SK-N-SH (cell line): ENCODE measurements around the gene IFT52. TPM values are rescaled to one million over a fixed set of nuclear protein-coding genes. Genes with fewer than 3 reads are reported as not detected.
"Not testable (repeated sequence)": the region's sequence is repeated elsewhere in the genome, so short reads cannot be mapped to it uniquely, and the experiment has no call there.

Experiments
- CTCF ChIA-PET: fragments of 300-600, 350-600 bp; formaldehyde crosslinking; extraction: SDS; loops from one replicate; lab custom pipeline; 2021; lab: Yijun Ruan, JAX
- POLR2A ChIA-PET: fragments of 350-600 bp; sonication (Branson Sonifier 250); formaldehyde crosslinking; extraction: SDS; loops from one replicate; lab custom pipeline; 2020; ENCODE audit warnings: antibody characterized with exemption, inconsistent platforms; lab: Yijun Ruan, JAX
- DNase-seq: peaks from one replicate; pipeline ENCODE4 v3.0.0; 2012
- H2AFZ ChIP-seq: fragments of 200-600 bp; sonication (generic); 2 replicates; pipeline ENCODE4 v1.8.1; 2016; ENCODE audit warnings: antibody characterized with exemption, mild to moderate bottlenecking, low read depth
- H3F3A ChIP-seq: fragments of 200-600 bp; sonication (generic); replicated peaks from 2 replicates; pipeline ENCODE3; 2016; ENCODE audit warnings: antibody characterized with exemption, mild to moderate bottlenecking; ENCODE audit not compliant: insufficient read depth
- H3K27ac ChIP-seq, 2 experiments: fragments of 200-500 bp in 1 of 2; fragments of 200-600 bp in 1 of 2; sonication (Bioruptor generic) in 1 of 2; sonication (generic), shearing (Covaris generic) in 1 of 2; 2 replicates each; pipeline versions ENCODE4 v1.5.1 to v1.6.1; 2014 to 2016; ENCODE audit warnings: low read depth in 2 of 2, inconsistent platforms in 1 of 2, low read length in 1 of 2, mild to moderate bottlenecking in 1 of 2, mixed read lengths in 1 of 2
- H3K27me3 ChIP-seq: fragments of 200-600 bp; sonication (generic), shearing (Covaris generic); 2 replicates; pipeline ENCODE4 v1.6.1; 2016; ENCODE audit warnings: mixed run types; ENCODE audit not compliant: insufficient read depth
- H3K36me3 ChIP-seq, 2 experiments: fragments of 200-500 bp in 1 of 2; fragments of 200-600 bp in 1 of 2; sonication (Bioruptor generic) in 1 of 2; sonication (generic) in 1 of 2; replicated peaks in 1 of 2; 2 replicates each; pipeline versions ENCODE3 to v1.5.1; 2014 to 2016; ENCODE audit warnings: low read length in 1 of 2, mild to moderate bottlenecking in 1 of 2; ENCODE audit not compliant: insufficient read depth in 2 of 2, control insufficient read depth in 1 of 2
- H3K4me1 ChIP-seq, 2 experiments: fragments of 200-500 bp in 1 of 2; fragments of 200-600 bp in 1 of 2; sonication (Bioruptor generic) in 1 of 2; sonication (generic), shearing (Covaris generic) in 1 of 2; 2 replicates each; pipeline versions ENCODE4 v1.5.1 to v1.6.1; 2014 to 2016; ENCODE audit warnings: low read depth in 1 of 2, low read length in 1 of 2, mixed run types in 1 of 2; ENCODE audit not compliant: insufficient read depth in 2 of 2, control insufficient read depth in 1 of 2
- H3K4me2 ChIP-seq: fragments of 200-600 bp; sonication (generic), shearing (Covaris generic); 2 replicates; pipeline ENCODE4 v1.6.1; 2017; ENCODE audit warnings: mixed run types
- H3K4me3 ChIP-seq, 2 experiments: fragments of 200-500 bp in 1 of 2; fragments of 200-600 bp in 1 of 2; sonication (Bioruptor generic) in 1 of 2; sonication (generic), shearing (Covaris generic) in 1 of 2; 2 replicates each; pipeline versions ENCODE4 v1.5.1 to v1.8.1; 2014 to 2016; ENCODE audit warnings: low read depth in 2 of 2, inconsistent platforms in 1 of 2, low read length in 1 of 2, mild to moderate bottlenecking in 1 of 2, mixed read lengths in 1 of 2, moderate library complexity in 1 of 2
- H3K79me2 ChIP-seq: fragments of 200-600 bp; sonication (generic); 2 replicates; pipeline ENCODE4 v1.8.1; 2017; ENCODE audit warnings: mild to moderate bottlenecking; ENCODE audit not compliant: insufficient read depth
- H3K9ac ChIP-seq: fragments of 200-600 bp; sonication (generic); 2 replicates; pipeline ENCODE4 v1.6.1; 2017; ENCODE audit warnings: mixed run types
- H3K9me2 ChIP-seq: fragments of 200-600 bp; sonication (generic); 2 replicates; pipeline ENCODE4 v1.6.1; 2017; ENCODE audit warnings: mixed run types
- H3K9me3 ChIP-seq: fragments of 200-600 bp; sonication (generic); 2 replicates; pipeline ENCODE4 v1.6.1; 2017; ENCODE audit warnings: mixed run types, mild to moderate bottlenecking, moderate library complexity
- H4K20me1 ChIP-seq: fragments of 200-600 bp; sonication (generic); 2 replicates; pipeline ENCODE4 v1.6.1; 2017; ENCODE audit warnings: mild to moderate bottlenecking, mixed run types; ENCODE audit not compliant: insufficient read depth
- GABPA ChIP-seq: IDR thresholded peaks from 2 replicates; pipeline ENCODE4 v1.4.0; 2012; ENCODE audit warnings: low read depth, mild to moderate bottlenecking
- RFX5 ChIP-seq: IDR thresholded peaks from 2 replicates; pipeline ENCODE4 v1.6.1; 2012; ENCODE audit warnings: mild to moderate bottlenecking, improper control_type of control experiment, low read length
- WGBS: methylation state at CpG from one replicate; pipeline ENCODE4 v1.1.6; 2017; ENCODE audit warnings: low lambda C conversion rate; 5-methylcytosine and 5-hydroxymethylcytosine counted together
- polyA plus RNA-seq, 3 experiments: library from polyadenylated mRNA; depleted of rRNA; stranded (reverse); fragments of >200 nt; gene quantifications; 2 replicates each; pipeline ENCODE4 v1.2.3, GENCODE V29; 2012
- TF ChIP-seq, protein P1 (sequence below): IDR thresholded peaks from 2 replicates; pipeline ENCODE4 v1.6.1; 2012; ENCODE audit warnings: mild to moderate bottlenecking, low read depth, low read length, moderate library complexity
- TF ChIP-seq, protein P2 (sequence below): fragments of 150-350 bp; IDR thresholded peaks from 2 replicates; pipeline ENCODE4 v1.6.1; 2017; ENCODE audit warnings: antibody characterized with exemption, low read length, low read depth, borderline replicate concordance
- TF ChIP-seq, protein P3 (sequence below): fragments of 150-350 bp; IDR thresholded peaks from 2 replicates; pipeline ENCODE4 v1.6.1; 2016; ENCODE audit warnings: mild to moderate bottlenecking, low read depth, low read length

The IFT52 gene
- polyA plus RNA-seq, 1 of the 3 experiments (the other 2 are of a cell fraction): 34.0 TPM

DNA sequence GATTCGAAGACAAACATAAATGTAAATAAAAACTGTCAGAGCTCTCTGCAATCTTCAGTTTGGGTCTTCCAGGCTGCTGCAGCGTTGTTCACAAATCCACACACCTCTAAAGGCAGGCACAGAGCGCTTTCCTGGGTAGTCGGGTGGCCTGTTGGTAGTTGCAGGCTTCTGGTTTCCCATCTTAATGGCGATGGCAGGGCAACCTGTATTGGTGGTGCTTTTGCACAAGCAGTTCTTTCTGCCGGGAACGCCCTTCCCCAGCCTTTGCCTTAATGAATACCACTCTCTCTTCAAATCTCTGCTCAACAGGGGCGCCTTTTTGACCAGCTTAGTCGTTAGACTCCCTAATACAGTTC, 723 bp upstream of the IFT52 start:
- H3K9me2 ChIP-seq: no peaks in the 10 kb centered on the region
- H2AFZ ChIP-seq: peak overlapping the region; percentile 94
- H3K36me3 ChIP-seq: peaks cover 0 to 8% of the 10 kb centered on the region in 2 experiments
- no peaks in the 10 kb centered on the region for H3K9me3 ChIP-seq
- no peaks in the 10 kb centered on the region for H3K27me3 ChIP-seq
- peak overlapping the region; percentile 80 to 90 for H3K27ac ChIP-seq
- H3K9ac ChIP-seq: peak overlapping the region; percentile 78
- 17% methylated on average over 9 of the region's 9 CpGs for WGBS
- POLR2A ChIA-PET: interaction anchor here (1.2 kb wide), 1 partner anchor 76 kb away, joined by 3 read pairs; no protein-coding TSS in a partner anchor
- CTCF ChIA-PET: interaction anchor here (0.8 to 2.7 kb wide), 3 partner anchors 52 to 102 kb away, joined by 3 to 13 read pairs (median 4); no protein-coding TSS in a partner anchor
- H3K4me3 ChIP-seq: peak overlapping the region; percentile 72 to 75
- peaks cover 3% of the 10 kb centered on the region for H3F3A ChIP-seq
- TF ChIP-seq RFX5 (0 out of 2 replicates have a peak, but pooled peaks have one; percentile 11), GABPA (no peak)
- TF ChIP-seq, protein P1, sequence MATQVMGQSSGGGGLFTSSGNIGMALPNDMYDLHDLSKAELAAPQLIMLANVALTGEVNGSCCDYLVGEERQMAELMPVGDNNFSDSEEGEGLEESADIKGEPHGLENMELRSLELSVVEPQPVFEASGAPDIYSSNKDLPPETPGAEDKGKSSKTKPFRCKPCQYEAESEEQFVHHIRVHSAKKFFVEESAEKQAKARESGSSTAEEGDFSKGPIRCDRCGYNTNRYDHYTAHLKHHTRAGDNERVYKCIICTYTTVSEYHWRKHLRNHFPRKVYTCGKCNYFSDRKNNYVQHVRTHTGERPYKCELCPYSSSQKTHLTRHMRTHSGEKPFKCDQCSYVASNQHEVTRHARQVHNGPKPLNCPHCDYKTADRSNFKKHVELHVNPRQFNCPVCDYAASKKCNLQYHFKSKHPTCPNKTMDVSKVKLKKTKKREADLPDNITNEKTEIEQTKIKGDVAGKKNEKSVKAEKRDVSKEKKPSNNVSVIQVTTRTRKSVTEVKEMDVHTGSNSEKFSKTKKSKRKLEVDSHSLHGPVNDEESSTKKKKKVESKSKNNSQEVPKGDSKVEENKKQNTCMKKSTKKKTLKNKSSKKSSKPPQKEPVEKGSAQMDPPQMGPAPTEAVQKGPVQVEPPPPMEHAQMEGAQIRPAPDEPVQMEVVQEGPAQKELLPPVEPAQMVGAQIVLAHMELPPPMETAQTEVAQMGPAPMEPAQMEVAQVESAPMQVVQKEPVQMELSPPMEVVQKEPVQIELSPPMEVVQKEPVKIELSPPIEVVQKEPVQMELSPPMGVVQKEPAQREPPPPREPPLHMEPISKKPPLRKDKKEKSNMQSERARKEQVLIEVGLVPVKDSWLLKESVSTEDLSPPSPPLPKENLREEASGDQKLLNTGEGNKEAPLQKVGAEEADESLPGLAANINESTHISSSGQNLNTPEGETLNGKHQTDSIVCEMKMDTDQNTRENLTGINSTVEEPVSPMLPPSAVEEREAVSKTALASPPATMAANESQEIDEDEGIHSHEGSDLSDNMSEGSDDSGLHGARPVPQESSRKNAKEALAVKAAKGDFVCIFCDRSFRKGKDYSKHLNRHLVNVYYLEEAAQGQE: no peak
- TF ChIP-seq, protein P2, sequence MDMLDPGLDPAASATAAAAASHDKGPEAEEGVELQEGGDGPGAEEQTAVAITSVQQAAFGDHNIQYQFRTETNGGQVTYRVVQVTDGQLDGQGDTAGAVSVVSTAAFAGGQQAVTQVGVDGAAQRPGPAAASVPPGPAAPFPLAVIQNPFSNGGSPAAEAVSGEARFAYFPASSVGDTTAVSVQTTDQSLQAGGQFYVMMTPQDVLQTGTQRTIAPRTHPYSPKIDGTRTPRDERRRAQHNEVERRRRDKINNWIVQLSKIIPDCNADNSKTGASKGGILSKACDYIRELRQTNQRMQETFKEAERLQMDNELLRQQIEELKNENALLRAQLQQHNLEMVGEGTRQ: no peak
- TF ChIP-seq, protein P3, sequence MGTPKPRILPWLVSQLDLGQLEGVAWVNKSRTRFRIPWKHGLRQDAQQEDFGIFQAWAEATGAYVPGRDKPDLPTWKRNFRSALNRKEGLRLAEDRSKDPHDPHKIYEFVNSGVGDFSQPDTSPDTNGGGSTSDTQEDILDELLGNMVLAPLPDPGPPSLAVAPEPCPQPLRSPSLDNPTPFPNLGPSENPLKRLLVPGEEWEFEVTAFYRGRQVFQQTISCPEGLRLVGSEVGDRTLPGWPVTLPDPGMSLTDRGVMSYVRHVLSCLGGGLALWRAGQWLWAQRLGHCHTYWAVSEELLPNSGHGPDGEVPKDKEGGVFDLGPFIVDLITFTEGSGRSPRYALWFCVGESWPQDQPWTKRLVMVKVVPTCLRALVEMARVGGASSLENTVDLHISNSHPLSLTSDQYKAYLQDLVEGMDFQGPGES: no peak
- H3K4me1 ChIP-seq: peaks cover 0 to 7% of the 10 kb centered on the region in 2 experiments; a peak in 1 of 4 replicates
- H3K79me2 ChIP-seq: peaks cover 21% of the 10 kb centered on the region
- peak overlapping the region; percentile 85 for H3K4me2 ChIP-seq
- no peaks in the 10 kb centered on the region for H4K20me1 ChIP-seq
- DNase-seq: peak; percentile 51

DNA sequence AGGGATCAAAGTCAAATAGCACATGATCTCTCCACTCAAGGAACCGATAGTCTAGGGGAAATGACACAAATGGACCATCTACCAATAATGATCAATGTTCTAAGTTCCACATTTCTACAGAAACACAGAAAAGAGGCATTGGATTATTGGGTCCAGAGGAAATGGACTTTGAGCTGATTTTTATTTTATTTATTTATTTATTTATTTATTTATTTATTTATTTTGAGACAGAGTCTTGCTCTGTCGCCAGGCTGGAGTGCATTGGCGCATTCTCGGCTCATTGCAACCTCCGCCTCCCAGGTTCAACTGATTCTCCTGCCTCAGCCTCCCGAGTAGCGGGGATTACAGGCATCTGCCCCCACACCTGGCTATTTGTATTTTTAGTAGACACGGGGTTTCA, 11.2 kb downstream of the IFT52 start:
- CTCF ChIA-PET, H3K9me3 ChIP-seq, H3K4me1 ChIP-seq, H3K4me2 ChIP-seq, H3K9ac ChIP-seq, POLR2A ChIA-PET, DNase-seq, H3K9me2 ChIP-seq, H3K4me3 ChIP-seq, H3F3A ChIP-seq, H3K27me3 ChIP-seq, H3K79me2 ChIP-seq, H4K20me1 ChIP-seq, H2AFZ ChIP-seq, H3K27ac ChIP-seq: not testable (repeated sequence)
- 88% methylated on average over 8 of the region's 8 CpGs for WGBS
- peaks cover 34 to 41% of the 10 kb centered on the region in 2 experiments for H3K36me3 ChIP-seq
